WI38 (cell line): ENCODE results near the gene TMEM132C.
"Not testable (repeated sequence)": the region's sequence is repeated elsewhere in the genome, so short reads cannot be mapped to it uniquely, and the experiment has no call there.

ENCODE experiments used
- H3K4me3 ChIP-seq: 2 replicates; pipeline ENCODE4 v1.5.1; 2011; ENCODE audit warnings: low read depth, mild to moderate bottlenecking, control low read depth, low read length
- TF ChIP-seq, protein P1 (sequence below): IDR thresholded peaks from 2 replicates; pipeline ENCODE4 v1.5.1; 2012; ENCODE audit warnings: low read depth, mild to moderate bottlenecking, control low read depth, low read length

Gene TMEM132C

DNA sequence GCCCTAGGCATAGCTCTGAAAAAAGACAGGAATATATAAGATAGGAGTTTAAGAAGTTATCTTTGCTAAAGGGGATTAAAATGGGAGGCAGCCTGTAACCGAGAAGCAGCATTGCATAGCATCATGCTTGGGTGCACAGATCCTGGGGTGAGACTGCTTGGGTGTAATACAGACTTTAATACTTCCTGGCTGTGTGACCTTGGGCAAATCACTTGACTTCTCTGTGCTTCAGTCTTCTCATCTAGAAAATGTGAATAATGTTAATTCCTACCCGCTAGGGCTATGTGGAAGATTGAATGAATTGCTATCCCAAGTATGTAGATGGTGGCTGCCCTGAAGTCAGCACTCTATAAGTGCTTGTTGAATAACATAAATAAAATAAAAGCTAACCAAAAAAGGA lies 204.5 kb downstream of the TMEM132C start:
- H3K4me3 ChIP-seq = no peak overlapping the region
- TF ChIP-seq, protein P1, sequence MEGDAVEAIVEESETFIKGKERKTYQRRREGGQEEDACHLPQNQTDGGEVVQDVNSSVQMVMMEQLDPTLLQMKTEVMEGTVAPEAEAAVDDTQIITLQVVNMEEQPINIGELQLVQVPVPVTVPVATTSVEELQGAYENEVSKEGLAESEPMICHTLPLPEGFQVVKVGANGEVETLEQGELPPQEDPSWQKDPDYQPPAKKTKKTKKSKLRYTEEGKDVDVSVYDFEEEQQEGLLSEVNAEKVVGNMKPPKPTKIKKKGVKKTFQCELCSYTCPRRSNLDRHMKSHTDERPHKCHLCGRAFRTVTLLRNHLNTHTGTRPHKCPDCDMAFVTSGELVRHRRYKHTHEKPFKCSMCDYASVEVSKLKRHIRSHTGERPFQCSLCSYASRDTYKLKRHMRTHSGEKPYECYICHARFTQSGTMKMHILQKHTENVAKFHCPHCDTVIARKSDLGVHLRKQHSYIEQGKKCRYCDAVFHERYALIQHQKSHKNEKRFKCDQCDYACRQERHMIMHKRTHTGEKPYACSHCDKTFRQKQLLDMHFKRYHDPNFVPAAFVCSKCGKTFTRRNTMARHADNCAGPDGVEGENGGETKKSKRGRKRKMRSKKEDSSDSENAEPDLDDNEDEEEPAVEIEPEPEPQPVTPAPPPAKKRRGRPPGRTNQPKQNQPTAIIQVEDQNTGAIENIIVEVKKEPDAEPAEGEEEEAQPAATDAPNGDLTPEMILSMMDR = no peak

DNA sequence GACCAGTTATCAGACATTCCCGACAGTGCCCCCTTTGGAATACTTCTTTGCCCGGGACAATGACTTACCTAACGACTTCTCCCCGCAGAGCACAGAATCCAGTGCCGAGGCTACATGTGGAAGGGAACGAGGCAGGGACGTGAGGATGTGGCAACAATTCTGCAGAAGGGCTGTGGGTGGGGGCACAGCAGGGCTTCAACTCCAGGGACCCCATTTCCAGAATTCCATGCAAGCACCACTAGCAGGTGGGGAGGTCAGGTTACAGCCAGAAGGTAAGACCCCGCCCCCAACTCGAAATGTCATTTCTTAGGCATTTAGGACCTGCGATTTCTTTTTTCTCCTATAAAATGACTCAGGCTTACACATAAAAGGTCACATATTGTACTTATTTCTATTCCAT lies 207.9 kb downstream of the TMEM132C start:
- TF ChIP-seq, protein P1 = no peak
- no peak overlapping the region for H3K4me3 ChIP-seq

DNA sequence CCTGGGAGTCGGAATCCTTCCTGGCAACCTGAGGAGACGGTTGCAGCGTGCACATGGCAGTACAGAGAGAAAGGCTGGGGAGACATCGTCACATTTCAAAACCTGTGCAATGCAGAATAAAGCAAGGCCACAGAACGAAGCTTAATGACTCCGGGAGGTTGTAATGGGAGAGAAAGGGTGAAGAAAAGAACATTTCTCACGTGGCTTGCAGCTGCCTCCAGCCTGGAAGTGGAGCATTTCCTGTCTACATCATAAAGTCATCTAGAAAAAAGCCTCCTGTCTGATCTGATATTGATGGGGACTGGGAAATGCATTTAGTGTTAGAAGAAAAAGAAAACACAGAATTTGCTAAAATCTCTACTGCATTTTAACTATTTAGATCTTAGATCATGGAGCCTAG lies 209.3 kb downstream of the TMEM132C start:
- TF ChIP-seq, protein P1 = no peak
- H3K4me3 ChIP-seq = no peak overlapping the region

DNA sequence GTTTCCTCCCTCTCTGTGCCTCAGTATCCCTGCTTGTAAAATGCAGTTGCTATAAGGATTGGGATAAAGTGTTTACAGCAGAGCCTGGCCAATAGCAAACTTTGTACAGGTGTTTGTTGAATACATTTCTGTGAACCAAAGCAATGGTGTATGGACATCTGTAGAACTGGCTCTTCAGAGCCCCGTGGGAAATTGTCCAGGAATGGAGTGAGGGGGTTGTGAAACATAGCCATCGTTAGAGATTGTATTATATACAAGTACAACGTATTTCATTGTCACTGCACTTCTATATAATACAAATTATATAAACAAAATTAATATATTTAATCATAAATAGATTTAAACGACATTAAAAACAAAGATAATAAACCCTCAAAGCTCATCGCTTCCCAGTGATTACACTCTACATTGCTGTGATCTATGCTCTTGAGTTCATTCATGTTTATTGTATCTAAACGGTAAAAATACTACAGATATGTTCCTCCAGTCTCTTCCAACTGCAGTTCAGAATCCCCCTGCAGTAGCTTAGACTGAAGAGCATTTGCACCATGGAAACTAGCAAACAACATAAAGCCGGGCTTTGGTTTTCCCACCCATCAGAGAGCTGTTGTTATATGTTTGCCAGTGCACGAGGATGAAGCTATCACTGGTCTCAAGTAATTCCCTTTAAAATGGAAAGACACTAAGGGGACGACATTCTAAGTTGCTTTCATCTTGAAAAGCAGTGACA lies 216.7 kb downstream of the TMEM132C start:
- H3K4me3 ChIP-seq = no peak overlapping the region
- TF ChIP-seq, protein P1 = no peak

DNA sequence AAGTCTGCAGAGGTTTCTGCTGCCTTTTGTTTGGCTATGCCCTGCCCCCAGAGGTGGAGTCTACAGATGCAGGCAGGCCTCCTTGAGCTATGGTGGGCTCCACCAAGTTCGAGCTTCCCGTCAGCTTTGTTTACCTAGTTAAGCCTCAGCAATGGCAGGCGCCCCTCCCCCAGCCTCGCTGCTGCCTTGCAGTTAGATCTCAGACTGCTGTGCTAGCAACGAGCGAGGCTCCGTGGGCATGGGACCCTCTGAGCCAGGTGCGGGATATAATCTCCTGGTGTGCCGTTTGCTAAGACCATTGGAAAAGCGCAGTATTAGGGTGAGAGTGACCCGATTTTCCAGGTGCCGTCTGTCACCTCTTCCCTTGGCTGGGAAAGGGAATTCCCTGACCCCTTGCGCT lies 230.4 kb downstream of the TMEM132C start:
- not testable (repeated sequence) for H3K4me3 ChIP-seq

DNA sequence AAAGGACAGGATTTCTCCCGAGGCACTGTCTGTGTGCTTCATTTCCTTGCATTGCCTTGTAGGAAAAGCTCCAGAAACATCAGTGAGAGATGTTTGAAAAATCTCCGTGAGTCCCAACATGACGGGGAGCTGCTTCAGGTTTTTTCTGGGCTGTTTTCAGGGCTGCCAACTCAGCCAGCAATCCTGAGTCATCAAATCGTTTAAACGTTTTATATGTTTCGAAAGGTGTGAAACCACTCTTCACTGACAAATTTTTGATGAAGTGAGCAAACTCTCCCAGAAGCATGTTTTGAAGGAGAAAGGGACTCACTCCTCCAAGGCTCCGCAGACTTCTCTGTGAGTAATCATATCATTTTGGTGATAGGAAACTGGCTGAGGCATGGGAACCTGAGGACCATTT lies 240.5 kb downstream of the TMEM132C start:
- no peak overlapping the region for H3K4me3 ChIP-seq
- TF ChIP-seq, protein P1 = no peak

DNA sequence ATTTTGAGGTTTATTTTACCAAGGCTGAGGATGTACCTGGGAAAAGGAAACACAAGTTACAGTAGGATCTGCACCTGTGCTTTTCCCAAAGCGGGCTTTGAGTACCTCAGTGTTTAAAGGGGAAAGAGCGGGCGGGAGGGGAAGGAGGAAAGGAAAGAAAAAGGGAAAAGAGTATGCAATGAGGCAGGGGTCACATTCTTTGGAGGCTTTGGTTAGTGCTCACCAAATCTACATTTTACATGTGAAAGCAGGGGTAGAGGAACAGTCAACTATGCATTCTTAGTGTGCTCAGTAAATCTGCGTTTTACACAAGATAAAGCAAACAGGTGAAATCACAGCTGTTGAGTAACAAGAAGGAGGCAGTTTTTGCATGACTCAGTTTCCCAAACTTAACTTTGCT lies 242.2 kb downstream of the TMEM132C start:
- H3K4me3 ChIP-seq = no peak overlapping the region
- TF ChIP-seq, protein P1 = no peak

DNA sequence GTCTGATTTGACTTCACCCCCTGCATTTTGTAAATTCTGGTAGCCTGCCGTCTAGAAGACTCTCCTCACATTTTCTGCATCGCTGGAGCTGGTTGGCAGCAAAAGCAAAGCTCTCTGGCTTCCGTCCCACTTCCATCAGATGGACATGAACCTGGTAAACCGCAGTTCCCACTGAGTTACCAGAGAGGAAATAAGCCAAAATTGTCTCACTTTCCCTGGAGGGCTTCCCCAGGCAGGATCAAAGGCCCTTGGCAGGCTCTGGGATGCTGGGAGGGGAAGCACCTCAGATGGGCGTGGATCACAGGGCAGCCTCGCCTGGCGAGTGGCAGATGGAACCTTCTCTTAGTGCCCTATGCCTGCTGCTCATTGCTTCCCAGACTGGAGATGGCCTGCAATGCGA lies 243.5 kb downstream of the TMEM132C start:
- TF ChIP-seq, protein P1 = no peak
- H3K4me3 ChIP-seq = no peak overlapping the region
